ENCODE measurements around the gene DPM2.

- no peak for TF ChIP-seq POLR2A (IDR thresholded peaks at IDR 0.05; ENCODE audit: low read length)
- no peak for TF ChIP-seq GATA1 (IDR thresholded peaks at IDR 0.05; ENCODE audit: low read depth, low read length)
Measured at GRCh38 chr9:127965953-127966352, 28.3 kb upstream of the DPM2 start.
